ENCODE results near the gene FBXL20. TPM values are rescaled to one million over a fixed set of nuclear protein-coding genes. Genes with fewer than 3 reads are reported as not detected.

The FBXL20 gene
- total RNA-seq, 2 donors from 2014 or later = 30.8 to 45.2 TPM

DNA sequence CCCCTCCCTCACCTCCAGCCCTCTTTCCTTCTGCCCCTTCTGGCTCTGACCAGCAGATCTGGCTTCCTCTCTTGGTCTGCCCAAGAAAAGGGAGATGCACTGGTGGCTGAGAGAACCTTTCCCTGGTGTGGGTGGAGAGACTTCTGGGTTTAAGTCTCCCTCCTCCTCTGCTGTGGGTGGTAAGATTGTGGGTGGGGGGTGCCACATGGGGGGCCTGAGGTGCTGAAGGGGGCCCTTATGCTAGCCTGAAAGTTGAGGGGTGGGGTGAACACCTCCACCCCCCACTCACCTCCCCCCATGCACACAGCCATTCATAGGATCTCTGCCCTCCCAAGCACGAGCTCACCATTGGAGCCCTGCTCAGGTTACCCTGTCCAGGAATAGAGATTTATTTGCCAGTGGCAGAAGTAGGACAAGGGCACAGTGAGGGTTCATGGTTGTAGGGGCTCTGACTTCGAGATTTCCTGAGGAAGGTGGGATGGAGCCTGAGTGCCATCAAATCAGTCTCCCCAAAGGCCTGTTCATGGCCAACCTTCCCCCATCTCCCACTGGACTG is 174.0 kb downstream of the FBXL20 start:
- Histone ChIP-seq H3K9me3 (no peaks in the 10 kb centered on the region), H3K27ac (no peak overlapping the region), H3K27me3 (replicated peaks; ENCODE audit: insufficient read depth) (no peaks in the 10 kb centered on the region)

DNA sequence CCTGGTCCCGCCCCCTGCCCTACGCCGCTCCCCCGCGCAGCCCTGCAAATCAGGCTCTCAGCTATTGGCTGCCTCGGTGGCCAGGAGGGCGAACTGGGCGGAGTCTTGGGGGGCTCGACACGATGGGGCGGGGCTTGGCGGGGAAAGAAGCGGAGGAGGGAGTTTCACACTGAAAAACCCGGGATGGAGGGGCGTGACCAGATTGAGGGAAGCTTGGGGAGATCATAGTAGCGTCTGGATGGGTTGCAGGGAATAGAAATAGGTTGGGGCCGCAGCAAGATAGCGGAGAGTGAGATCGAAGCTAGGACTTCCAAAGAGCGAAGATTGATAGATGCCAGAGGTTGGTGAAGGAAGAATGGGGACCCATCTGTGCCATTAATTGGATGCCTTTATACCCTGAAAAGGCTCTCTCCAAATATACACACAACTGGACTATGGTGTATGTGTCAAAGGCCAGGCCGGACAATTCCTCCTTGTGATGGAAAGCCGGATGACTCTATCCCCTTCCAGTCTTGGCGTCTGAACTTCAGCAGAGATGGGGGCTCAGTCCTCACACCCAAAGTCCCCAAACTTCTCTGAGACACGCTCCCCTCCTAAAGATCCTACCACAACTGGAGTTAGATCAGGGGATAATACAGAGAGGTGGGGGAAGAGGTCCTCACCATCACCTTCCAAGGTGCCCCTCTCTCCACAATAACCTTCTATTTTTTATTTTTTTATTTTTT is 175.3 kb downstream of the FBXL20 start:
- ATAC-seq (ENCODE audit: insufficient number of reproducible peaks, low FRiP score, low read depth) = peak; percentile 48
- Histone ChIP-seq H3K27me3 (replicated peaks; ENCODE audit: insufficient read depth) (no peaks in the 10 kb centered on the region), H3K4me1 (ENCODE audit: control insufficient read depth in 1 of 2, low read depth in 2 of 2) (peaks cover 23 to 50% of the 10 kb centered on the region in 2 donors), H3K9me3 (no peaks in the 10 kb centered on the region), H3K36me3 (no peaks in the 10 kb centered on the region), H3K27ac (peak overlapping the region in 1 of 2 donors; percentile 26), H3K4me3 (peak overlapping the region; percentile 78)
- TF ChIP-seq, protein P1, sequence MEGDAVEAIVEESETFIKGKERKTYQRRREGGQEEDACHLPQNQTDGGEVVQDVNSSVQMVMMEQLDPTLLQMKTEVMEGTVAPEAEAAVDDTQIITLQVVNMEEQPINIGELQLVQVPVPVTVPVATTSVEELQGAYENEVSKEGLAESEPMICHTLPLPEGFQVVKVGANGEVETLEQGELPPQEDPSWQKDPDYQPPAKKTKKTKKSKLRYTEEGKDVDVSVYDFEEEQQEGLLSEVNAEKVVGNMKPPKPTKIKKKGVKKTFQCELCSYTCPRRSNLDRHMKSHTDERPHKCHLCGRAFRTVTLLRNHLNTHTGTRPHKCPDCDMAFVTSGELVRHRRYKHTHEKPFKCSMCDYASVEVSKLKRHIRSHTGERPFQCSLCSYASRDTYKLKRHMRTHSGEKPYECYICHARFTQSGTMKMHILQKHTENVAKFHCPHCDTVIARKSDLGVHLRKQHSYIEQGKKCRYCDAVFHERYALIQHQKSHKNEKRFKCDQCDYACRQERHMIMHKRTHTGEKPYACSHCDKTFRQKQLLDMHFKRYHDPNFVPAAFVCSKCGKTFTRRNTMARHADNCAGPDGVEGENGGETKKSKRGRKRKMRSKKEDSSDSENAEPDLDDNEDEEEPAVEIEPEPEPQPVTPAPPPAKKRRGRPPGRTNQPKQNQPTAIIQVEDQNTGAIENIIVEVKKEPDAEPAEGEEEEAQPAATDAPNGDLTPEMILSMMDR (IDR thresholded peaks at IDR 0.05) = no peak
- peak; percentile 72 for DNase-seq (ENCODE audit: low spot score)

More for the DNA sequence above, 174.0 kb downstream of the FBXL20 start:
- H3K36me3 ChIP-seq = no peaks in the 10 kb centered on the region
- DNase-seq (ENCODE audit: low spot score) (no peak), ATAC-seq (ENCODE audit: insufficient number of reproducible peaks, low FRiP score, low read depth) (no peak)
- TF ChIP-seq, protein P1 (IDR thresholded peaks at IDR 0.05) = no peak
- peaks cover 20 to 50% of the 10 kb centered on the region in 2 donors for H3K4me1 ChIP-seq (ENCODE audit: control insufficient read depth in 1 of 2, low read depth in 2 of 2)
- H3K4me3 ChIP-seq = no peak overlapping the region

DNA sequence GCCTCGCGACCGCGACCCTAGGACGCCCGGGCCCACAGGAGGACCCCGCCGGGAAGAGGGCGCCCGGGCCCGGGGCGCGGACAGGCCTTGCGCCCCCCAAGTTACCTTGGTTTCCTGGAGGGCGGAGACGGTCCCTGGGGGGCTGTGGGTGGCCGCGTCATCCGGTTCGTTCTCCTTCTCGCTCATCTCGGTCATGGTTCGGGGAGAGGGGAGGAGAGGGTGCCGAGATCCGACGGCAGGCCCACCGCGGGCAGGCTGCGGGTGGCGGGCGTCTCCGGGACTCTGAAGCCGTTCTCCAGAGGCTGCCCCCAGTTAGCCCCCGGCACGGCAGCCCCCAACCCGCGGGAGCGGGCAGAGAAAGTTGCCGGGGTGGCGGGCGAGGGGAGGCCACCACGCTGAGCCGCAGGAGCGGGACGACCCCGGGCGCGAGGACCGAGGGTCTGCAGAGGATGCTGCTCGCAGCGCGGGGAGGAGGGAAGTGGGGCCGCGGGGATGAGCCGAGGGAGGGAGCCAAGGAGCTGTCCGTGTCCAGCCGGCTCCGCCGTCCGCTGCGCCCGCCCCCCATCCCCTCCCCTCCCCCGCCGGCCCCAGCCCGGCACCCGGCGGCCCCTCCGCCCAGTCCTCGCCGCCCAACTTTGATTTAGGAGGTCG is 176.0 kb downstream of the FBXL20 start, which contains the start of gene STAC2:
Gene STAC2 (minus strand): TSS at position 638 of the 651 bp plus-strand sequence. CDS start 443 bp downstream, at position 195.
- TF ChIP-seq, protein P1 (IDR thresholded peaks at IDR 0.05) = no peak
- peak within 1 kb of the TSS; percentile 78 for H3K4me3 ChIP-seq

DNA sequence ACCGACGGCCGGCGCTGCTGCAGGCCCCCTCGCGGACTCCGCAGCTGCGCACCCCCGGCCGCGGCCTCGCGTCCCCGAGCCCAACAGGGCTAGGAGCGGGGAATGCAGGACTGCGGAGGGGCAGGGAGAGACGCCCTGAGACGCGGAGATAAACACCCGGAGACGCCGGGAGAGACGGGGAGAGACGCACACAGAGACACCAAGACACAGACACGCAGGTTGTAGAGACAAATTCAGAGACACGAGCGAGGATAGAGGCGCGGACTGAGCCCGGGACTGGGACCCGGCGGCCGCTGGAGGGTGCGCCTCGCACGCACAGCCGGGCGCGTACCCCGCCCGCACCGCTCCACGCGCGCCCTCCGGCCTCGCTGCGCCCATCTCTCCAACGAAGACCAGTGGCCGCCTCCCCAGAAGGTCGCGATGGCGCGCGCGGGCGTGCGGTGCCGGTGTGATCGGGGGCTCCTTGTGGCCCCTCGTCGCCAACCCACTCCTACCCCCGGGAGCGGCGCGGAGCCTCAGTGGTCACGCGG is 176.6 kb downstream of the FBXL20 start:
- peaks cover 21 to 55% of the 10 kb centered on the region in 2 donors for H3K4me1 ChIP-seq (ENCODE audit: control insufficient read depth in 1 of 2, low read depth in 2 of 2)
- peak overlapping the region; percentile 78 for H3K4me3 ChIP-seq
- no peaks in the 10 kb centered on the region for H3K9me3 ChIP-seq
- TF ChIP-seq, protein P1 (IDR thresholded peaks at IDR 0.05) = no peak
- peak overlapping the region; percentile 79 to 81 for H3K27ac ChIP-seq
- DNase-seq (ENCODE audit: low spot score) (no peak), ATAC-seq (ENCODE audit: insufficient number of reproducible peaks, low FRiP score, low read depth) (no peak)
- no peaks in the 10 kb centered on the region for H3K27me3 ChIP-seq (replicated peaks; ENCODE audit: insufficient read depth)
- H3K36me3 ChIP-seq = no peaks in the 10 kb centered on the region

More for the DNA sequence above, 176.0 kb downstream of the FBXL20 start, which contains the start of gene STAC2:
- H3K4me1 ChIP-seq (ENCODE audit: control insufficient read depth in 1 of 2, low read depth in 2 of 2) = peaks cover 21 to 49% of the 10 kb centered on the region in 2 donors
- H3K36me3 ChIP-seq = no peaks in the 10 kb centered on the region
- no peak for DNase-seq (ENCODE audit: low spot score)
- peak within 1 kb of the TSS; percentile 79 to 81 for H3K27ac ChIP-seq
- H3K9me3 ChIP-seq = no peaks in the 10 kb centered on the region
- ATAC-seq (ENCODE audit: insufficient number of reproducible peaks, low FRiP score, low read depth) = no peak
- no peaks in the 10 kb centered on the region for H3K27me3 ChIP-seq (replicated peaks; ENCODE audit: insufficient read depth)
